ENCODE measurements around the gene IBTK. TPM values are rescaled to one million over a fixed set of nuclear protein-coding genes. Genes with fewer than 3 reads are reported as not detected.
"Not testable (repeated sequence)": the region's sequence is repeated elsewhere in the genome, so short reads cannot be mapped to it uniquely, and the experiment has no call there.

IBTK gene
- 42.5 and 43.8 TPM in 2 replicates for total RNA-seq

- intact Hi-C loops (cut with micrococcal nuclease): loop anchor here (1.0 to 2.0 kb wide), 5 partner anchors 19 to 1979 kb away; partner anchors contain the start of genes CEP162, DOP1A, PGM3 and RWDD2A
Measured at GRCh38 chr6:82247505-82248272, at the start of gene IBTK. TSS of gene IBTK (minus strand) at chr6:82247744. CDS start at chr6:82240486, 7,258 bp downstream.

- intact Hi-C loops (cut with micrococcal nuclease): no loop called here
Measured at GRCh38 chr6:82283771-82284410, 36.3 kb upstream of the IBTK start.

GRCh38 chr6:82281550-82281949 is 34.0 kb upstream of the IBTK start:
- intact Hi-C loops (cut with micrococcal nuclease): not testable (repeated sequence)

GRCh38 chr6:82277686-82278085 is 30.1 kb upstream of the IBTK start:
- intact Hi-C loops (cut with micrococcal nuclease): loop anchor here (10.0 kb wide), 1 partner anchor 317 kb away; no protein-coding TSS in a partner anchor

- intact Hi-C loops (cut with micrococcal nuclease): loop anchor here (10.0 kb wide), 1 partner anchor 319 kb away; no protein-coding TSS in a partner anchor
Measured at GRCh38 chr6:82275686-82276085, 28.1 kb upstream of the IBTK start.

- intact Hi-C loops (cut with micrococcal nuclease): loop anchor here (5.0 to 10.0 kb wide), 4 partner anchors 94 to 944 kb away; no protein-coding TSS in a partner anchor
Measured at GRCh38 chr6:82273295-82273694, 25.8 kb upstream of the IBTK start.

GRCh38 chr6:82270881-82271635 is 23.5 kb upstream of the IBTK start:
- intact Hi-C loops (cut with micrococcal nuclease): loop anchor here (1.0 to 10.0 kb wide), 5 partner anchors 96 to 946 kb away; no protein-coding TSS in a partner anchor

- intact Hi-C loops (cut with micrococcal nuclease): no loop called here
Measured at GRCh38 chr6:82268301-82268846, 20.8 kb upstream of the IBTK start.

- intact Hi-C loops (cut with micrococcal nuclease): no loop called here
Measured at GRCh38 chr6:82264824-82265223, 17.3 kb upstream of the IBTK start.

- intact Hi-C loops (cut with micrococcal nuclease): no loop called here
Measured at GRCh38 chr6:82264321-82264720, 16.8 kb upstream of the IBTK start.

GRCh38 chr6:82263916-82264315 is 16.4 kb upstream of the IBTK start:
- intact Hi-C loops (cut with micrococcal nuclease): no loop called here

- intact Hi-C loops (cut with micrococcal nuclease): no loop called here
Measured at GRCh38 chr6:82260997-82261732, 13.6 kb upstream of the IBTK start.

- intact Hi-C loops (cut with micrococcal nuclease): no loop called here
Measured at GRCh38 chr6:82259389-82259788, 11.8 kb upstream of the IBTK start.

- intact Hi-C loops (cut with micrococcal nuclease): no loop called here
Measured at GRCh38 chr6:82257088-82257774, 9.7 kb upstream of the IBTK start.

GRCh38 chr6:82254722-82255121 is 7.2 kb upstream of the IBTK start:
- intact Hi-C loops (cut with micrococcal nuclease): not testable (repeated sequence)

GRCh38 chr6:82251942-82252341 is 4.4 kb upstream of the IBTK start:
- intact Hi-C loops (cut with micrococcal nuclease): loop anchor here (1.0 kb wide), 1 partner anchor 803 kb away; no protein-coding TSS in a partner anchor

GRCh38 chr6:82249381-82250253 is 2.1 kb upstream of the IBTK start:
- intact Hi-C loops (cut with micrococcal nuclease): no loop called here

GRCh38 chr6:82248273-82248735 is 760 bp upstream of the IBTK start:
- intact Hi-C loops (cut with micrococcal nuclease): no loop called here
